B cell (primary cell): ENCODE results near the gene NKAIN2. TPM values are rescaled to one million over a fixed set of nuclear protein-coding genes. Genes with fewer than 3 reads are reported as not detected.

ENCODE experiments used
- ATAC-seq: fragments of 200-7000 bp; cut with Tn5 transposase; one replicate; pipeline ENCODE4 v1.10.0; 2021; ENCODE audit warnings: low read depth, mild to moderate bottlenecking, moderate number of reproducible peaks, moderate library complexity
- CTCF ChIA-PET: fragments of 350-600 bp; sonication (Branson Sonifier 250); formaldehyde crosslinking; loops from one replicate; lab custom pipeline; 2021; ENCODE audit warnings: antibody characterized with exemption, inconsistent platforms; lab: Charles Lee
- POLR2A ChIA-PET: fragments of 350-600 bp; sonication (Branson Sonifier 250); formaldehyde crosslinking; loops from one replicate; lab custom pipeline; 2021; ENCODE audit warnings: antibody characterized with exemption; lab: Charles Lee
- DNase-seq: peaks from one replicate; pipeline ENCODE4 v3.0.0; 2013
- H2AFZ ChIP-seq: 2 replicates; pipeline ENCODE4 v1.6.1; 2012; ENCODE audit warnings: mild to moderate bottlenecking, low read depth, low read length; ENCODE audit not compliant: insufficient read depth, poor library complexity, severe bottlenecking
- H3K27ac ChIP-seq, 2 donors: 1 replicate in 1 of 2; 2 replicates in 1 of 2; pipeline ENCODE4 v1.5.1; 2012 to 2013; ENCODE audit warnings: low read length in 2 of 2, mild to moderate bottlenecking in 2 of 2, moderate library complexity in 1 of 2
- H3K27me3 ChIP-seq, 4 experiments: fragments of 200-600 bp in 1 of 4; sonication (generic) in 1 of 4; replicated peaks in 1 of 4; 1 replicate in 2 of 4; 2 replicates in 2 of 4; pipeline versions ENCODE4 v1.6.1 to v1.7.0; 2013 to 2016; ENCODE audit warnings: low read length in 3 of 4, mild to moderate bottlenecking in 2 of 4, mixed read lengths in 1 of 4, moderate library complexity in 1 of 4; ENCODE audit not compliant: insufficient read depth in 4 of 4, control insufficient read depth in 3 of 4; ENCODE audit errors: control extremely low read depth in 1 of 4
- H3K36me3 ChIP-seq, 2 experiments: replicated peaks in 1 of 2; 1 replicate in 1 of 2; 2 replicates in 1 of 2; pipeline versions ENCODE4 v1.6.1 to v1.7.1; 2013; ENCODE audit warnings: low read length in 1 of 2; ENCODE audit not compliant: insufficient read depth in 2 of 2, control insufficient read depth in 1 of 2; ENCODE audit errors: control extremely low read depth in 1 of 2, extremely low read depth in 1 of 2
- H3K4me1 ChIP-seq, 2 donors: fragments of 200-600 bp in 1 of 2; sonication (generic) in 1 of 2; 1 replicate in 1 of 2; 2 replicates in 1 of 2; pipeline versions ENCODE4 v1.5.1 to v1.6.1; 2013 to 2017; ENCODE audit warnings: low read length in 2 of 2; ENCODE audit not compliant: control insufficient read depth in 2 of 2, insufficient read depth in 2 of 2
- H3K4me2 ChIP-seq: replicated peaks from 2 replicates; pipeline ENCODE3; 2012; ENCODE audit warnings: mild to moderate bottlenecking, low read depth, low read length; ENCODE audit not compliant: poor library complexity, severe bottlenecking
- H3K4me3 ChIP-seq, 5 experiments: fragments of 200-600 bp in 1 of 5; sonication (generic) in 1 of 5; 1 replicate in 3 of 5; 2 replicates in 2 of 5; pipeline versions ENCODE4 v1.5.1 to v1.7.0; 2011 to 2016; ENCODE audit warnings: low read length in 4 of 5, mild to moderate bottlenecking in 4 of 5, low read depth in 2 of 5, control low read depth in 1 of 5, moderate library complexity in 1 of 5; ENCODE audit not compliant: insufficient read depth in 1 of 5; ENCODE audit errors: control extremely low read depth in 1 of 5, extremely low read depth in 1 of 5
- H3K79me2 ChIP-seq: fragments of 200-600 bp; sonication (generic); one replicate; pipeline ENCODE4 v1.6.0; 2016; ENCODE audit warnings: low read length; ENCODE audit not compliant: control insufficient read depth, insufficient read depth
- H3K9ac ChIP-seq: fragments of 200-600 bp; sonication (generic); 2 replicates; pipeline ENCODE4 v1.6.1; 2017; ENCODE audit warnings: mild to moderate bottlenecking, low read length, moderate library complexity
- H3K9me3 ChIP-seq, 3 donors: one replicate each; pipeline versions ENCODE4 v1.6.1 to v1.7.1; 2013; ENCODE audit warnings: low read length in 2 of 3; ENCODE audit not compliant: control insufficient read depth in 2 of 3, insufficient read depth in 1 of 3; ENCODE audit errors: control extremely low read depth in 1 of 3
- H4K20me1 ChIP-seq: 2 replicates; pipeline ENCODE4 v1.6.0; 2012; ENCODE audit warnings: mild to moderate bottlenecking, low read length; ENCODE audit not compliant: insufficient read depth, control insufficient read depth, poor library complexity, severe bottlenecking
- H3K27ac Mint-ChIP-seq: one replicate; pipeline ENCODE4 v1.8.0; 2021; ENCODE audit warnings: mixed read lengths
- H3K27me3 Mint-ChIP-seq: one replicate; pipeline ENCODE4 v1.8.0; 2021; ENCODE audit warnings: mixed read lengths
- H3K4me1 Mint-ChIP-seq: one replicate; pipeline ENCODE4 v1.8.0; 2021; ENCODE audit warnings: mixed read lengths
- H3K4me3 Mint-ChIP-seq: one replicate; pipeline ENCODE4 v1.8.0; 2021; ENCODE audit warnings: mixed read lengths
- H3K9me3 Mint-ChIP-seq: one replicate; pipeline ENCODE4 v1.8.0; 2022; ENCODE audit warnings: mixed read lengths; ENCODE audit not compliant: insufficient read depth
- EZH2 ChIP-seq: IDR thresholded peaks from 2 replicates; pipeline ENCODE4 v1.6.1; 2012; ENCODE audit warnings: borderline replicate concordance, low read depth, mild to moderate bottlenecking, moderate library complexity, low read length; ENCODE audit not compliant: insufficient read depth, poor library complexity, severe bottlenecking
- WGBS: methylation state at CpG from one replicate; pipeline ENCODE4 v1.1.5; 2013; ENCODE audit warnings: missing lambda C conversion rate; ENCODE audit not compliant: insufficient coverage; 5-methylcytosine and 5-hydroxymethylcytosine counted together
- intact Hi-C: fragments of 100-400 bp; cut with micrococcal nuclease; formaldehyde crosslinking; loops from one replicate; pipeline ENCODE4 v1.10.0; 2022
- polyA plus RNA-seq: library from polyadenylated mRNA; depleted of rRNA; stranded (reverse); fragments of >200 nt; gene quantifications from 2 replicates; pipeline ENCODE4 v1.2.3, GENCODE V29; 2012
- total RNA-seq, 2 donors: library from RNA; stranded (reverse); fragments of 120-200 nt in 1 of 2; gene quantifications; 1 replicate in 1 of 2; 2 replicates in 1 of 2; pipeline versions ENCODE4 v1.2.3 to v1.2.4, GENCODE V29; 2013 to 2022
- TF ChIP-seq, protein P1 (sequence below): fragments of 200-600 bp; IDR thresholded peaks from one replicate; pipeline ENCODE4 v1.8.0; 2022; ENCODE audit warnings: antibody characterized with exemption, mild to moderate bottlenecking

Gene NKAIN2
- total and polyA plus RNA-seq, 2 donors (not counting 1 experiment from before 2014, with no cell fraction given) = not detected

DNA sequence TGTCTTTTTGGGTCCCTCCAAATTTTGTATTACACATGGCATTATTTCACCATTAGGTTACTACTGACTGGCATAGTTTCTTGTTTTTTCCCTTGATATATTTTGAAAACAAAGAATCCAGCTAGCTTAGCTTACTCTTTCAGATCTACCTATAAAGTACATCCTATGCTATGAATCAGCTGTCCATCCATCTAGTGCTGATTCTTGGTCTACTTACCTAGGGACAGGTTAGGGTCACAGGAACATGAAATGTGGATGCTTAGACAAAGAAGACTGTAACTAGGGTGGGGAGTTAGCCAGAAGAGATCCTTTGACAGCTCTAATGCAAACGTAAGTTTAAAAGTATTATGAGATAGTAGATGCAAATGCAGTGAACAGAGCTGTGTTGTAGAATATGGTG is 91.7 kb downstream of the NKAIN2 start:
- no peak for TF ChIP-seq EZH2
- TF ChIP-seq, protein P1, sequence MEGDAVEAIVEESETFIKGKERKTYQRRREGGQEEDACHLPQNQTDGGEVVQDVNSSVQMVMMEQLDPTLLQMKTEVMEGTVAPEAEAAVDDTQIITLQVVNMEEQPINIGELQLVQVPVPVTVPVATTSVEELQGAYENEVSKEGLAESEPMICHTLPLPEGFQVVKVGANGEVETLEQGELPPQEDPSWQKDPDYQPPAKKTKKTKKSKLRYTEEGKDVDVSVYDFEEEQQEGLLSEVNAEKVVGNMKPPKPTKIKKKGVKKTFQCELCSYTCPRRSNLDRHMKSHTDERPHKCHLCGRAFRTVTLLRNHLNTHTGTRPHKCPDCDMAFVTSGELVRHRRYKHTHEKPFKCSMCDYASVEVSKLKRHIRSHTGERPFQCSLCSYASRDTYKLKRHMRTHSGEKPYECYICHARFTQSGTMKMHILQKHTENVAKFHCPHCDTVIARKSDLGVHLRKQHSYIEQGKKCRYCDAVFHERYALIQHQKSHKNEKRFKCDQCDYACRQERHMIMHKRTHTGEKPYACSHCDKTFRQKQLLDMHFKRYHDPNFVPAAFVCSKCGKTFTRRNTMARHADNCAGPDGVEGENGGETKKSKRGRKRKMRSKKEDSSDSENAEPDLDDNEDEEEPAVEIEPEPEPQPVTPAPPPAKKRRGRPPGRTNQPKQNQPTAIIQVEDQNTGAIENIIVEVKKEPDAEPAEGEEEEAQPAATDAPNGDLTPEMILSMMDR = no peak
- H3K9me3 Mint-ChIP-seq = no peaks in the 10 kb centered on the region
- intact Hi-C loops = no loop called here
- Histone ChIP-seq H3K36me3 (no peaks in the 10 kb centered on the region), H3K27me3 (no peaks in the 10 kb centered on the region), H4K20me1 (no peaks in the 10 kb centered on the region), H2AFZ (no peak overlapping the region), H3K9ac (no peak overlapping the region), H3K79me2 (no peaks in the 10 kb centered on the region), H3K4me1 (no peaks in the 10 kb centered on the region), H3K4me2 (no peak overlapping the region), H3K9me3 (no peaks in the 10 kb centered on the region), H3K4me3 (no peak overlapping the region), H3K27ac (no peak overlapping the region)
- no peak overlapping the region for H3K4me3 Mint-ChIP-seq
- WGBS = no CpG with 5 or more reads among the region's 1 CpG
- H3K27me3 Mint-ChIP-seq = no peaks in the 10 kb centered on the region
- ATAC-seq (no peak), DNase-seq (no peak)
- no peak overlapping the region for H3K27ac Mint-ChIP-seq
- H3K4me1 Mint-ChIP-seq = no peaks in the 10 kb centered on the region
- ChIA-PET CTCF (no interaction called here), POLR2A (no interaction called here)

DNA sequence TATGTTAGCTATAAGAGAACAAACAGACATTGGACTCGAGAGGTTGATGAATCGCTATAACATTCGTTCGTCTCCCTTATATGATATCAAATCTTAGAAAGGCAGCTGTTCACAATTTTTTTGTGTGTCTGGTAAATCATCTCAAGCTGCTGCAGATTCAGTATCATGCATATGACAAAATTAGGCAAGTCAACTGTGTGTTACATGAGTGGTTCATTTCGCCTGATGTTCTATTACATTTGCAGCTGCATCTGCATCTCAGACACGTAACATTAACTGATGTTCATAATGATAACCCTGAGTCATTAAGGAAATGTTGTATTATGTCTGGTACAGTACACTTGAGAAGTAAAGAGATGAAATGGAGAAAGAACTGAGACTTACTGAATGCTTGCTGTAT is 92.1 kb downstream of the NKAIN2 start:
- no peak overlapping the region for H3K4me3 Mint-ChIP-seq
- Histone ChIP-seq H3K27me3 (no peaks in the 10 kb centered on the region), H3K27ac (no peak overlapping the region), H3K4me2 (no peak overlapping the region), H3K4me3 (no peak overlapping the region), H3K9me3 (no peaks in the 10 kb centered on the region), H3K9ac (no peak overlapping the region), H2AFZ (no peak overlapping the region), H3K36me3 (no peaks in the 10 kb centered on the region), H4K20me1 (no peaks in the 10 kb centered on the region), H3K4me1 (no peaks in the 10 kb centered on the region), H3K79me2 (no peaks in the 10 kb centered on the region)
- H3K27me3 Mint-ChIP-seq = no peaks in the 10 kb centered on the region
- no peak overlapping the region for H3K27ac Mint-ChIP-seq
- ATAC-seq = no peak
- ChIA-PET CTCF (no interaction called here), POLR2A (no interaction called here)
- whole genome bisulfite sequencing = 100% methylated on average over 1 of the region's 6 CpGs
- intact Hi-C loops = no loop called here
- no peaks in the 10 kb centered on the region for H3K9me3 Mint-ChIP-seq
- TF ChIP-seq, protein P1 = no peak
- TF ChIP-seq EZH2 = no peak
- no peak for DNase-seq
- H3K4me1 Mint-ChIP-seq = no peaks in the 10 kb centered on the region
